ENCODE data around the gene MINDY2.
"Not testable (repeated sequence)": the region's sequence is repeated elsewhere in the genome, so short reads cannot be mapped to it uniquely, and the experiment has no call there.

Gene MINDY2

GRCh38 chr15:58833681-58834426 lies 62.8 kb downstream of the MINDY2 start:
- not testable (repeated sequence) for DNase-seq

GRCh38 chr15:58839485-58839884 lies 68.4 kb downstream of the MINDY2 start:
- no peak for DNase-seq

DNA sequence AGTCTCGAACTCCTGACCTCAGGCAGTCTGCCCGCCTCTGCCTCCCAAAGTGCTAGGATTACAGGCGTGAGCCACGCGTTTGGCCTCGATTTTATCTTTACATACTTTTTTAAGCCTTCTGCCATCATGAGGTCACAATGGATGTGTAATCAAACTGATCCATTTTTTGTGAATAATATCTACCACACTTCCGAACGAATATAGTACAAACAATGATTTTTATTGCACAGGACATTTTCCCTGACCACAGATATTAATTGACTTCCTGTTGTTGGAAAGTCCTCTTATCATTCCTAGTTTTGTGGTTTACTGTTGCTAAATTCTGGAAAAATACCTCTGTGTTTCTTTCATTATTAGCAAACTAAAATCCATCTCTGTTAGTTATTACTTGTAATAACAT lies 68.9 kb downstream of the MINDY2 start:
- no peak for DNase-seq

DNA sequence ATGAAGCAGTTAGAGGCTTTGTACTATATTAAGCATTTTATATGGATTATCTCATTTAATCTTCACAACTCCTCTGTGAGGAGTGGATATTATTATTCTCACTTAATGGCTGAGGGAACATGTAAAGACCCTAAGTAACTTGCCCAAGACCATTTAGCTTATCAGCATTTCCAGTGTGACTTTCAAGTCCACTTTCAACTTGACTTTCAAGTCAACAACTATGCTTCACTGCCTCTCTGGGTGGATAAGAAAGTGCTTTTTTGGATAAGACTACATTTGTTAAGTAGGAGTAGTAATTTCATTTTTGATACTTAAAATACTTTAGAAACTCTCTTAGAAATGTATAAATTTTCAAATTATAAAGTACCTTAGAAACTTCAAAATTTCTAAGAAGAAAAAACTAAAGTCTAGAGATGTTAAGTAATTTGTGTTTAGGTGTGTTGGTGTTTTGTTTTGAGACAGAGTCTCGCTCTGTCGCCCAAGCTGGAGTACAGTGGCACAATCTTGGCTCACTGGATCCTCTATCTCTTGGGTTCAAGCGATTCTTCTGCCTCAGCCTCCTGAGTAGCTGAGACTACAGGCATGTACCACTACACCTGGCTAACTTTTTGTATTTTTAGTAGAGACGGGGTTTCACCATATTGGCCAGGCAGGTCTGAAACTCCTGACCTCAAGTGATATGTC lies 71.8 kb downstream of the MINDY2 start:
- DNase-seq, result no peak

- not testable (repeated sequence) for DNase-seq
These were observed 80.1 kb downstream of the MINDY2 start for GRCh38 chr15:58851205-58851604.

- no peak for DNase-seq
These were observed 81.2 kb downstream of the MINDY2 start for GRCh38 chr15:58852347-58852746.

DNA sequence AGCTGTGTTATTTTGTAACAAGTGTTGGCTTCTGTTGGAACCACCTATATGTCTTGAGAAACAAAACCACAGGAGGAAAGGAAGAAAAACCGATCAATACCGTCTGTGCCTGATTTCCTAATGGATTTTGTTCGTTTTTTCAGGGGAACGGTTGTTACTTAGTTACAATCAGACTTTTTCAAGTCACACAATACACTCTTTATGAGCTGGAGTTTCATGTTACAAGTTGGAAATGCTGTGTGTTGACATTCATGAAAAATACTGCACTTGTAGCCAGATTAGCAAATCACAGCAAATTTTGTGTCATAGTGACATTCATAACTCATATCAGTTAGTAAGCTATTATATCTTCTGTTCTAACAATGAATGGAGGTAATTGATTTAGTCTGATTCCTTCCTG lies 83.5 kb downstream of the MINDY2 start:
- no peak for DNase-seq

- DNase-seq, result no peak
These were observed 85.0 kb downstream of the MINDY2 start for GRCh38 chr15:58856086-58856485.

GRCh38 chr15:58856621-58857020 lies 85.5 kb downstream of the MINDY2 start:
- not testable (repeated sequence) for DNase-seq

DNA sequence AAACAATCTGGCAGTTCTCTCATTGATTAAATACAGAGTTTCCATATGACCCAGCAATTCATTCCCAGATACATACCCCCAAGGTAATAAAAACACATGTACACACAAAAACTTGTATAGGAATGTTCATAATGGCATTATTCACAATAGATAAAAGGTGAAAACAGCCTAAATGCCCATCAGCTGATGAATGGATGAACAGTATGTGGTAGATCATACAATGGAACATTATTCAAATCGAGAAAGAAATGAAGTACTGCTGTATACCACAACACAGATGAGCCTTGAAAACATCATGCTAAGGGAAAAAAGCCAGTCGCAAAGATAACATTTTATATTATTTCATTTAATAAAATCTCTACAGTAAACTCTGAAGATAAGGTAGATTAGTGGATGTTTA lies 91.2 kb downstream of the MINDY2 start:
- DNase-seq, result no peak

DNA sequence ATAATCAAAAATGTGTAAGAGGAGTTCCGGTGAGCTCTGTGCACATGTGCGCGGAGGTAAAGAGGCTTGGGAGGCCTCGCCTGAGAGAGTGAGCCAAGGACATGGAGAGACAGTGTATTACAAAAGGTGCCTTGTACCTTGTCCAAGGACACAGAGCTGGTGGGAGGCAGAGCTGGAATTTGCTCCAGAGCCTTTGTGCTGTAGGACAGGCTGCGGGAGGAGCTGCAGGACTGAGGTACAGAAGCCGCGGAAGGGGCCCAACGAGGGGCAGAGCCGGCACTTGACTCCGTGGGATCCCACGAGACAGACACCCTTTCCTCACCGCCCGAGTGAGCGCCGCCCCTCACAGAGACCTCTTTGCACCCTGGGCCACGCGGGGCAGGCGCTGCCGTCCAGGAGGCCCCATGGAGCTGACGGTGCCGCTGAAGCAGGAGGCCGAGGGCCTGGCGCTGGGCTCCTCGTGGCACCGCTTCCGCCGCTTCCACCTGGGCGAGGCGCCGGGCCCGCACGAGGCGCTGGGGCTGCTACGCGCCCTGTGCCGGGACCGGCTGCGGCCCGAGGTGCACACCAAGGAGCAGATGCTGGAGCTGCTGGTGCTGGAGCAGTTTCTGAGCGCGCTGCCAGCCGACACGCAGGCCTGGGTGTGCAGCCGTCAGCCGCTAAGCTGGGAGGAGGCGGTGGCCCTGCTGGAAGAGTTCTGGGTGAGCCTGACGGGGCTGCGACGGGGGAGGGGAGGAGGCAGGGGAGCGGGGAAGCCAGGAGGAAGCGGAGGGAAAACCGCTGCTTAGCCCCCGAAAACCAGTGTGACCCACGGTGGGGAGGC lies 93.7 kb downstream of the MINDY2 start:
- no peak for DNase-seq

GRCh38 chr15:58865425-58865880 lies 94.4 kb downstream of the MINDY2 start:
- DNase-seq, result no peak

- no peak for DNase-seq
These were observed 96.8 kb downstream of the MINDY2 start for GRCh38 chr15:58867926-58868325.

GRCh38 chr15:58870451-58870850 lies 99.3 kb downstream of the MINDY2 start:
- DNase-seq, result no peak

DNA sequence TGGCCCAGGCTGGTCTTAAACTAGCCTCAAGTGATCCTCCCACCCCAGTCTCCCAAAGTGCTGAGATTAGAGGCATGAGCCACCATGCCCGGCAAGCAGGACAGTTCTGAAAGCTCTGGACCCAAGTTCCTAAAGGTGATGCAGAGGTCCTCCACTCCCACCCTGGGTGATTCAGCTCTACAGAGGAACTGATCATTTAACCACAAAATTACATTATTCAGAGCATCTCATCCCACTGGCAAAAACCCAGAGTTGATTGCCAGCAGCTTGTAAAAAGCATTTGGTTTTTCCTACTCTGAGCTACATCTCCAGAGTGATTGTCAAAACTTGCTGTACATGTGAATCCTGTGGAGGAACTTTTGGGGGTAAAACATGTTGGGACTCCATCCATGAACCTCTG lies 102.2 kb downstream of the MINDY2 start:
- no peak for DNase-seq

- DNase-seq, result no peak
These were observed 104.2 kb downstream of the MINDY2 start for GRCh38 chr15:58875343-58875742.

DNA sequence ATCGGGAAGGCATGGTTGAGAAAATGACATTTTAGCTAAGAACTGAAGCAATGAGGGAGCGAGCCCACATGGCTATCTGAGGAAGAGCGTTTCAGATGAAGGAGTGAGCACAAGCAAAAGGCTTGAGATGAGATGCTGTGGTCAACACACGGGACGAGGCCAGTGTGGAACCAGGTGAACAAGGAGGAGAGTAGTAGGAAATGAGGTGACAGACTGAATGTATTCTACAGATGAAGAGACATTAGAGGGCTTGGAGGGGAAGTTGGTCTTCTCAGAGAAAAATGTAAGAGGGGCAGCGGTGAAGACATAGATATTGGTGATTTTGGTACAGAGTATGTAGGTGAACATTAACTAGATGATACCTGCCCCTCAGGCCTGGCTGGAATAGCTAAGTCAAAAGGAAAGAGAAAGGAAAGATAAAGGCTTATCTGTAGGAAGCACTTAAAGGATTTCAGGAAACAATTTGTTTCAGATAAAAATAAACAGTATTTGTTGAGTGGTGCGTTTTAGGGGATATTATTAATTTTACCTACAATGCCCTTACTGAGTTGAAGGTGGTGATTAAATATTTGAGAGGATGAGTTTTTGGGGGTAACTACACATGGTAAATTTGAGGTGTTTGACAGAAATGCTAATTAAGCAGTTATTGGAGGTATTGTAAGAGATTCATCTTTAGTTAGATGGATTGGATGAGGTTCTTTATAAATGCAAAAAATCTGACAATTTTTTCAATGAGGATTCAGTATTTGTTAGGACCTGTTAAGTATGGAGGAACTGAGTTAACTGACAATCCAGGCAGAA lies 105.4 kb downstream of the MINDY2 start:
- DNase-seq, result no peak

DNA sequence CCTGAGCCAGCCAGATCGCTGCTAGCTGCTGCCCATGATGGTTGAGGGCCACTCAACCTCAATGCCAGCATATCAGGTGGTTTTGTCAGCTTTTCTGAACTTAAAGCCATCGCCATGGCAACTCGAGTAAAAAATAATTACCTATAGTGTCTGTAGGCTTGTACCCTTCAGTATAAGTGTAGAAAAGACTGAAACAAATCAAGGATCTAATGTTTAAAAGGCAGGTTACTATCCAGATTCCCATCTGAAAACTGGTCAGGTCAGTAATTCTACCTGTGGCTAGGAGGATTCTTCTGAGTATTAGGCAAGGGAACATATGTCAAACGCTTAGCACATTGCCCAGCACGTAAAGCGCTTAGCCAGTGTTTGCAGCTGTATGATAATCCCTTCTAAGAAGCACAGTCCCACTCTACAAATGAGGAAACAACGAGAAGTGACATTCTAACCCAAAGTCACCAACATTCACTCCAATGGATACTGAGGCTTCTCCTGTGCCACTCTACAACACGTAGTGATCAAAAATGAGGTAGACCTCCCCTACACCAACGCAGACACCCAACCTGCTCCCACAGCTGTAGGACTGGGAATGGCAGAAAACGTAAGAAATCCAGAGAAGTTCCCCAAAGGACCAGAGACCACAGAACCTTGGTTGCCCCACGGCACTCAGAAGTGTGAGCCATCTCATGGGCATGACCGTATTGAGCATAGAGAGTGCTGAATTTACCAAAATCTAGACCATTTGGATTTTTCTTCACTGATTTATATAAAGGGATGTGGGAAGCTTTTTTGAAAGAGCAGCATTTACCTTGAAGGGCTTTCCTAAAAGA lies 107.1 kb downstream of the MINDY2 start:
- DNase-seq, result no peak

DNA sequence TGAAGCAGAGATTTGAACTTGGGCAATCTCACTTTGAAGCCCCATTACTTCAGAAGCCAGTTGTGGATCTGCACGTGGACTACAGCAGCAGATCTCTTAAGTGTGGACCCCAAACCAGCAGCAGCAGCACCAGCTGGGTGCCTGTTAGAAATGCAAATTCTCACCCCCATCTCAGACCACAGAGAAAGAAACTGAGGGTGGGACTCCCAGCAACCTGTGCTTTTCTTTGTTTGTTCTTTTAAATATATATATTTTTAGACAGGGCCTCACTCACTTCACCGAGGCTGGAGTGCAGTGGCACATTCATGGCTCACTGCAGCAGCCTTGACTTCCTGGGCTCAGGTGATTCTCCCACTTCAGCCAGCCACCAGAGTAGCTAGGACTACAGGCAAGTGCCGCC lies 109.2 kb downstream of the MINDY2 start:
- DNase-seq, result no peak

DNA sequence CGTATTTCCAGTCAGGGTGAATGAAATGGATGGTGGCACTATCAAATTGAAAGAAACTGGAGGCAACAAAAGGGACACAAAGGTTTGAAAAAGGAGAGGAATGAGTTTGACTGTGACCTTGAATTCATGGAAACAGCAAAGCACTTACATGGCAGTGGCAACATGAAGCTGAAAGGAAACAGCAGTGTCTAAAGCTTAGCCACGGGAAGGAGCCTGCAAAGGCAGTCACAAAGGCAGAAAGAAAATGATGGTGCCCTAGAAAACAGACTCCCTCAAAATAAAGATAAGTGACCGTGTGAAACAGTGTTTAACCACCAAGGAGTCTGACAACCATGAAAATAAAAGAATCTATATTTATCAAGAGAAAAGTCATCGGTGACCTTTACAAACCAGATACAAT lies 111.1 kb downstream of the MINDY2 start:
- DNase-seq, result no peak

DNA sequence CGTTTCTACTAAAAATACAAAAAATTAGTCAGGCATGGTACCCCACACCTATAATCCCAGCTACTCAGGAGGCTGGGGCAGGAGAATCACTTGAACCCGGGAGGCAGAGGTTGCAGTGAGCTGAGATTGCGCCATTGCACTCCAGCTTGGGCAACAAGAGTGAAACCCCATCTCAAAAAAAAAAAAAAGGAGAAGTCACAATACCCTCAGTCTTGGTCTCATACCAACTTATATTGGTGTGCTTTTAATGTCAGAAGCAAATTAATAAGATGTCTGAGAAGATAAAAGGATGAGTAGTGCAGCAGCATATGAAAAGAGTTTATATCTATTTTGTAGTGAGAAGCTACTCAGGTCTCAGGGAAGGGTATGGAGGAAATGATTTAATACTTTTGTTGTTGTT lies 112.8 kb downstream of the MINDY2 start:
- DNase-seq, result not testable (repeated sequence)

- no peak for DNase-seq
These were observed 115.8 kb downstream of the MINDY2 start for GRCh38 chr15:58886921-58887320.

All from DMS79 (cell line).